Amygdala (tissue), 56 donors: Measurements from ENCODE around the gene NAP1L4.
"Not testable (repeated sequence)": the region's sequence is repeated elsewhere in the genome, so short reads cannot be mapped to it uniquely, and the experiment has no call there.

Experiments
- DNase-seq, 56 donors: peaks; one replicate each; lab custom pipeline; 2025; lab: John Stamatoyannopoulos, UW

Gene NAP1L4

DNA sequence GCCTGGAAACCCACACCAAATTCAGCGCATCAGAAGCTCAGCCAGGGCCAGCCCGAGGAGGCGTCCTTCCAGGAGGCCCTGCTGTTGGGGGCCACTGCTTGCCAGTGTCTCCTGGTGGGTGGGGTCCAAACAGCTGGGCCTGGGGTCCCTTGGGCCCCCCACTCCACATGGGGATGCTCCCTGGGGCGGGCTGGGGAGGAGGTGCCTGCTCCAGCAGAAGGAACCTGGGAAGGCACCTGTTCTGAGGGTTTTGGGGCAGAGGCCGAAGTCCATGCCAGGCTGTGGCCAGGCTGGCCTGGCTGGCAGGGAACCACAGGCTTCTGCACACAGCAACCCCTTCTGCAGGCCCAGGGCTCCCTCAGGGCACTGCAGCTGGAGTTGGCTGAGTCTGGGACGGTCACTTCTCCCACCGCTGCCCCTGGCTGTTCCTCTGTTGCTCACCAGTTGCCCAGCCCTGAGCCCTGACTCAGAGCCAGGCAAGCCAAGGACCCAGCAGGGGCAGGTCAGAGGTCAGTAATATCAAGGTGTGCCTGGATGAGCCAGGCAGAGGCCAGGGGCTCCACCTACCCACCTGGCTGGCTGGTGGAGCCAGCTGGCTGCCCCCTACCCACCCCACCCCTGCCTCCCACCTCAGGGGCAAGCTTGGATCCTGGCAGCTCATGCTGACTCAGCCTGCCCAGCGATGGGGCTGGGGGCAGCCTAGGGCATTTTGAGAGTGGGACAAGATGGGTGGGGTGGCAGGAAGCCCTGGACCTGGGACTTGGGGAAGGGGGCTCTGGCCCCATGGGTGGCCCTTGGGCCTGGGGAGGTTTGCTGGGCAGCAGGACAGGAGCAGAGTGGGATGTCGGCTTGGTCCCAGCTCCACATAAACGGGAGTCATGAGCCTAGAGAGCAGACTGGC, 51.0 kb downstream of the NAP1L4 start:
- no peak for DNase-seq

DNA sequence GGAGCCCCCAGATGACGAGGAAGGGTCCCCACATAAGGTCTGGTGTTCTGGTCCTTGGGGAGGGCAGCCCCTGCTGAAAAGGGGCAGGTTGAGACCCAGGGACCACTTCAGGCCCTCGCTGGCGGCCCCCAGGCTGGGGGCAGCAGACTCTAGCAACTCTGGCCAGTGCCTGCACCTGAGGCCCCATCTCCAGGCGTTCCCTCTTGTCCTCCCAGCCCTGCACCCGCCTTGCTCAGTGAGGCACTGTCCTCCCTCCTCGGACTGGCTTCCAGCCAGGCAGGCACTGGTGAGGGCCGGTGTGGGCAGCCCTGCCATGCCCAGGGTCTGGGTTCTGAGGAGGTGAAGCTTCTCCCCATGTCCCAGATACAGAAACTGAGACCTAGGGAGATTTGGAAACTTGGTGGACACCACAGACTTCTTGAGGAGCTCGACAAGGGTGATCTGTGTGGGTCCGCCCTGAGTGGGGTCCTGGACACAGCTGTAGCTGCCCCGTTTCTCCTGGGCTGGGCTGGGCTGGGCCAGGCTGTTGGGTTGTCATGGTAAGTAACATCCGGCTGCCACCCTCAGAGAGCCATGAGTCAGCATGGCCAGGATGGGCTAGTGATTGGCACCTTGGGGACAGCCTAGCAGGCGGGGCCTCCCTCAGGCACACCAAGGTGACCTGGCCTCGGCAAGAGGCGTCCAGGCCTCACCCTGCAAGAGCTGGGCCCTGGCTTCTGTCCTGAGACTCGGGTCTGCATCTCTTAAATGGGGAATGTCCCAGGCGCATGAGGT, 51.8 kb downstream of the NAP1L4 start:
- DNase-seq: no peak

DNA sequence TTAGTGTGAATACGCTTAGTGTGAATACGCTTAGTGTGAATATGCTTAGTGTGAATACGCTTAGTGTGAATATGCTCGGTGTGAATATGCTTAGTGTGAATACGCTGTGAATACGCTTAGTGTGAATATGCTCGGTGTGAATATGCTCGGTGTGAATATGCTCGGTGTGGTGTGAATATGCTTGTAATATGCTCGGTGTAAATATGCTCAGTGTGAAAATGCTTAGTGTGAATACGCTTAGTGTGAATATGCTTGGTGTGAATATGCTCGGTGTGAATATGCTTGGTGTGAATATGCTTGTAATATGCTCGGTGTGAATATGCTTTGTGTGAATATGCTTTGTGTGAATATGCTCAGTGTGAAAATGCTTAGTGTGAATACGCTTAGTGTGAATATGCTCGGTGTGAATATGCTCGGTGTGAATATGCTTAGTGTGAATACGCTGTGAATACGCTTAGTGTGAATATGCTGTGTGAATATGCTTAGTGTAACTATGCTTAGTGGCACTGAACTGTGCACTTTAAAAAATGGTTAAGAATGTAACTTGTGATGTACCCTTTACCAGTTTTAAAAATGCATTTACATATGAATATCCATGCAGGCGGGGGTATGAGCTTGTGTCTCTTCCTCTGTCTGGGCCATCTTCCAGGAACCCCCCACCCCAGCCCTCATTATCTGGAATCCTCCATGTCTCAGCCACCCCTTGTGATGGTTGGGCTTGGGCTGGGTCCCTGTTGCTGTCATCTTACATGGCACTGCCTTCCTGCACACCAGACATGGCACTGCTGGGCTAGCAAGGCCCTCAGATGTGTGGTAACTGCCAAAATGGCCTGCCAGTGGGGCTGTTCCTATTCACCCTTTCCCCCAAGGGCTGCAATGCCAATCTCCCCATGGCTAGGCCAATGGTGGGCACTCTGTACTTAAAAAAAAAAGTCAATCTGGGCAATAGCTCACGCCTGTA, 53.4 kb downstream of the NAP1L4 start:
- not testable (repeated sequence) for DNase-seq

DNA sequence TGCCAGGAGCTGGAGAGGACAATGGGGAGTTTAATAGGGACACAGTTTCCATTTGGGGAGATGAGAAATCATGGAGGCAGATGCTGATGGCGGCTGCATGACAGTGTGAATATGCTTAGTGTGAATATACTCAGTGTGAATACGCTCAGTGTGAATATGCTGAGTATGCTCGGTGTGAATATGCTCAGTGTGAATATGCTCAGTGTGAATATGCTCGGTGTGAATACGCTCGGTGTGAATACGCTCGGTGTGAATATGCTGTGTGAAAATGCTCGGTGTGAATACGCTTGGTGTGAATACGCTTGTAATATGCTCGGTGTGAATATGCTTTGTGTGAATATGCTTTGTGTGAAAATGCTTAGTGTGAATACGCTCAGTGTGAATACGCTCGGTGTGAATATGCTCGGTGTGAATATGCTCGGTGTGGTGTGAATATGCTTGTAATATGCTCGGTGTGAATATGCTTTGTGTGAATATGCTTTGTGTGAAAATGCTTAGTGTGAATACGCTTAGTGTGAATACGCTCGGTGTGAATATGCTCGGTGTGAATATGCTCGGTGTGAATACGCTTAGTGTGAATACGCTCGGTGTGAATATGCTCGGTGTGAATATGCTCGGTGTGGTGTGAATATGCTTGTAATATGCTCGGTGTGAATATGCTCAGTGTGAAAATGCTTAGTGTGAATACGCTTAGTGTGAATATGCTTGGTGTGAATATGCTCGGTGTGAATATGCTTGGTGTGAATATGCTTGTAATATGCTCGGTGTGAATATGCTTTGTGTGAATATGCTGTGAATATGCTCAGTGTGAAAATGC, 54.3 kb downstream of the NAP1L4 start:
- DNase-seq: not testable (repeated sequence)

DNA sequence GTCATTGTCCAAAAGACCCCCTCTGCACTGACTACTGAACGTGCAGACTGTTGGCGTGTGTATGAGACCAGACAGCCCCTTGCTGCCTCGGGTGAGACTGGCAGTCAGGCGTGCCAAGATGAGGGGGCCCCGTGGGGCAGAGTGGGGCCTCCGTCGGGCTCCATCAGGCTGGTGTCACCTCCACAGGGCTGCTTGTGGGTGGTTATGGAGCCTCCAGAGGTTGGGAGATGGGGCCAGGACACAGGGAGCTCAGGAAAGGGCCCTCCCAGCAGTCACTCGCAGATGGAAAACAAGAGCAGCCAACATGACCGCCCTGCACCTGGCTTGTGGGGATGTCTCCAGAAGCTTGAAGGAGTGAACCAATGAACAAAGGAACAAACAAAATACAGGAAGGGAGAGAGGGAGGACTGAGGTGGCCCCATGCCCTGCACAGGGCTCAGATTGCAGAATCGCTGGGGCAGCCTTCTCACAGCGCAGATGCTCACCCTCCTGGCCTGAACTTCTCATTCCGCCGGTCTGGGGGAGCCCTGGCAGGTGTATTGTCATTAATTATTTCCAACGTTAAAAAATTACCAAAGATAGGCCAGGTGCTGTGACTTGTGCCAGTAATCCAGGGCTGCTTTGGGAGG, 57.4 kb downstream of the NAP1L4 start:
- DNase-seq: no peak

DNA sequence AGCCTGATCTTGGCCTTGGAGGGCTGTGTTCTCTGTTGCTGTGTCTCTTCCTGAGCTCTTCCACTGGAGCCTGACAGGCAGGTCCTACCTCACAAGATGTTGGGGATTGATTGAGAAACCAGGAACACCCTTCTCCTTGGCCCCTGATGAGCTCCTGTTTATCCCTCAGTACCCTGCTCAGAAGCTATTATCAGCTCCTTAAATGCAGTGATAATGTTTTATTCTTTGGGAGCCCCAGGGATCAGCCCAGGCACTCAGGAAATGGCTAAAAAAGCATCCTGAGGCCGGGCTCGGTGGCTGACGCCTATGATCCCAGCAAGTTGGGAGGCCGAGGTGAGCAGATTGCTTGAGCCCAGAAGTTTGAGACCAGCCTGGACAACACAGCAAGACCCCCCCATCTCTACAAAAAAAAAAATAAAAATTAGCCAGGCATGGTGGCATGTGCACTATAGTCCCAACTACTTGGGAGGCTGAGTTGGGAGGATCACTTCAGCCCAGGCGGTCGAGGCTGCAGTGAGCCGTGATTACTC, 58.0 kb downstream of the NAP1L4 start:
- DNase-seq: no peak

DNA sequence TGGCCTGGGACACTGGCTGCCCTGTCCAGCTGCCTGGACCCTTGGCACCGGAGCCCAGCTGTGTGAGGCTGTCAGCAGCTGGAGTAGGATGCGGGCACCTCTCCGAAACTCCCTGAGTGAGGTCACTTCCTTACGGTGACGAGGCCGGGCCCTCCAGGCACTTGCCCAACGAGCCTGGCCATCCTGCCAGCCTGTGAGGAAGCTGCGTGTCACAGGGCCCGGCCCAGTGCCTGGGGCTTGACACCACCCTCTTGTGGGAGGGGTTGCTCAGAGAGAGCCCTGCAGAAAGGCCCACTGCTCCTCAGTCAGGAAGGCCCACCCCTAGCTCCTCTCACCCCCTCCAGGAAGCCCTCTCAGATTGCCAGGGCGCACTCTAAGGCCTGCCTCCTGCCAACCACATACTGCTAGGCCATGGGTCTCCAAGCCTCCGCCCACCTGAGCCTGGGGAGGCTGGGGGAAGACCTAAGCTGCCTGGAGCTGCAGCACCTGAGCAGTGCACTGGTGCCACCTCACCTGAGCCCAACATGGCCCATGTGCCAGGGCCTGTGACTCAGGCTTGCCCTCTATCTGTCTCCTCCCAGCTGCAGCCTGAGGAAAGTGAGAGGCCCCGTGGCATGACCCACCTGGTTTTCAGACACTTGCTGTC, 58.6 kb downstream of the NAP1L4 start:
- DNase-seq: peak in 5 of 56 donors; percentile 18 to 42 (median 28)

DNA sequence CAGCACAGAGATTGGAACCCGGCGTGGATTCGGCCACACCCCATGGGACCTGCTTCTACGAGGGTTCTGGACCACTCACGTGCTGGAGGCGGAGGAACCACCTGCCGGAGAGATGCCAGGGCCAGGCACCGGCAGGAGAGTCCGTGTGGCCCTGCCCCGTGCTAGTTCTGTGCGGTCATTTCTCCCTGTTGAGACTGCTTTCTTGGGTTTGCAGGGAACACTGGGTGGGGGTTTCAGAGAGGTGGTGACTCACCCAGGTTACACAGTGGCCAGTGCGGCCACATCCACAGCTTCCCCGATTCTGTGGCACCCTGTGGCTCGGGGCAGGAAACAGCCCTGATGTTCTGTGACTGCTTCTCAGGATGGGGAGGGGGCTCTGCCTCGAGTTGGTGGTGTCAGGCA, 59.3 kb downstream of the NAP1L4 start:
- no peak for DNase-seq

DNA sequence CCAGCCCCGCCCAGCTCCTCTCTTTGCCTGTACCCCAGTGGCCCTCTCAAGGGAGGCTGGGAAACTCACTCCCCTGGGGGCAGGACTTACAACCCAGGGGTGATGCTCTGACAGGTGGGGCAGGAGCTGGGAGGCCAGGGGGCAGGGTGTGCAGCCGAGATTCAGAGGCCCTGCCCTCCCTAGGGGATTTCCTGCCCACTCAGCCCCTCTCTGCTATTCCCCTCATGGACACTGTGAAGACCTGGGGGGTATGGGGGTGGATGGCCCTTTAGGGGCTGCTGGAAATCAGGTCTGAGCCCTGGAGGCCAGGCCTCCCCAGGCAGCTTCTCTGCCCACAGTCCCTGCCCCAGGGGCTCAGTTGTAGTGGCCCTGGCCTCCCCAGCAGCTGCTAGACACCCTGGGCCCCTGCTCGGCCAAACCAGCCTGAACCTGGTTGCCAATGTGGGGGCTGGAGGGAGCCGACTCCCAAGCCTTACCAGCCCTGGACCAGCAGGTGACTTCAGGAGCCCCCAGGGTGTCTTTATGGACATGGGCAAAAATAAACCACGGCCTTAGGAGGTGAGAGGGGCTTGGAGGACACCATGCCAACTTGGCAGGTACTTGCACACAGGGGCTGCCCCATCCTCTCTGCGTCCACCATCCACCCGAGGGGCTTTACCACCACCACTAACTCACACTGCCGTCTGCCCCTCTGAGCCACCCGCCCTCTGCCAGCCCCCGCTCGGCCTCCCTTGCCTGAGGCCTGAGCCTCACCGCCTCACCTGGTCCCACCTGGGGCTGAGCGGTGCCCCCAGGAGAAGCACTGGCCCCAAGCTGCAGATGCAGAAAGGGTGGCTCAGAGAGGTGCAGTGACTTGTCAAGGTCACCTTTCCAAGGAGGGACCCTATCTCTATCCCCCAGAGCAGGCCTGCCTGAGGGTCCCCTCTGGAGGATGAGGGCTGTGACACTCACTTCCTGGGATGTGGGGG, 60.1 kb downstream of the NAP1L4 start:
- no peak for DNase-seq

DNA sequence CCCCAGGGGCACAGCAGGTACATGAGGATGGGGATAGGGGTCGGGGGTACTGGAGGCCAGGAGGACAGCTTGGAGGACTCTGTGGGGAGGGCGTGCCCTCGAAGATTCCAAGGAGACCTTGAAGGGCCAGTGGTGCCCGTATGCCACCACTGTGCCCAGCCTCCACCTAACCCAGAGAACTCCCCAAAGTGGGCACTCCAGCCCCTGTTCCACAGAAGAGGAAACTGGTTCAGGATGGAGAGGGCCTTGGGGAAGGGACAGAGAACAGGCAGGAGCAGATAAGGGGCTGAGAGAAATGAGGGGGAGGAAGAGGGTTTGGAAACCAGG, 60.7 kb downstream of the NAP1L4 start:
- DNase-seq: no peak

DNA sequence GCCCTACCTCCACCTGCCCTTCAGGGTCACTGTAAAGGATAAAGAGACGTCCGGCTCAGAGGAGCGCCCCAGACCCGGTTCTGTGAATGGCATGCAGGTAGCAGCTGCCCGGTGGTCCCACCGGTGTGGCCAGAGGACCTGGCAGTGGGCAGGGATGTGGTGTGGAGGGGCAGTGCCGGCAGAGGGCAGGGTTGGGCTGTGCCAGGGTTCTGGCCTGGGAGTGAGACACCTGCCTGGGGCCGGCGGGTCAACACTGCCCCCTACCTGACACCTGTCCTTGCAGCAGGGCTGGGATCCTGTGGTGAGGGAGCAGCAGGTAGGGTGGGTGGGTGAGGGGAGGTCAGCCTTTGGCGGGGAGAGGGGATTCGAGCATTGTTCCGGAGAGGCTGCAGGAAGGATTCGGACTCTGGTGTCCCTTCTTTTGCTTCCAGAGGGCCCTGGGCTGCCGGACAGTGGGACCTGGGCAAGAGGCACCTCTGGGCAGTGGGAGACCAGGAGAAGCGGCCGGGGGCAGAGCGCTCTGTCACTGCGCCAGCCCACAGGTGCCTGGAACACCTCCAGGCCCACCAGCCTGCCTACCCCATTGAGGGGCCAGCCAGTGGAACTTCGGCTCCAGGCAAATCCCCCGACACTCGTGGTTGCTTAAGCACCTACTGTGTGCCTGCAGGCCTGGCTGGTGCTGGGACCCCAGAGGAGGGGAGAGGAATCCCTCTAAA, 61.3 kb downstream of the NAP1L4 start:
- peak in 1 of 56 donors; percentile 2 for DNase-seq

DNA sequence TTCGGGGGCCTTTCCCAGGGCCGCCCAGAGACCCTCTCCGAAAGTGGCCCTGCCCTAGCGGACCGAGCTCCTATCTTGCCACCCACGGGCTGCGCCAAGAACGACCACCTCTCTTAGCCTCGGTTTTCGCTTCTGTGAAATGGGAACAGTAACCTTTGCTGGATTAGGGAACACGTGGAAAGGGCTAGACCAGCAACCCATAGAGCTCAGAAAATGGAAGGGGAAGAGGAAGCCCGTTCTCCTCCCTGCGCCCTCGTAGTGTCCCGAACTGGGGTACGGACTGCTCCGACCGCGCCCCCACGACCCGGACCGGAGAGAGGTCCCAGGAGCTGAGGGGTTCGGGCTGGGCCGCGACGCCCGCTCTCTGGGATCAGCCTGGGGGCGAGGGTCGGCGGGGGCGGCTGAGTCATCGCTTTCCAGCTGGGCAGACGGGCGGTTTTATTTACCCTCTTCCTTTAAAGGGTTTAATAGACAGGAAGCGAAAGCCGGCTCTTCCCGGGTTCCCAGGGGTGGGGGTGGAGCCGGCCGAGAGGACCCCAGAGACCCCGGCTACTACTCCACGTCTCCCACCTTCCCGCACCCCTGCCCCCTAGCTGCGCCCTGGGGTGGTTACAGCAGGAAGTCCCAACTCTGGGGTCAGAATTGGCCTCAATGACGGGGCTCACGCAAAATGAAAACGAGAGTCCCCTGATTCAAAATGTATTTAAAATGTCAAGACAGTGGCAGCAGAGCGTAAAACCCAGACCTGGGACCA, 62.0 kb downstream of the NAP1L4 start:
- no peak for DNase-seq

DNA sequence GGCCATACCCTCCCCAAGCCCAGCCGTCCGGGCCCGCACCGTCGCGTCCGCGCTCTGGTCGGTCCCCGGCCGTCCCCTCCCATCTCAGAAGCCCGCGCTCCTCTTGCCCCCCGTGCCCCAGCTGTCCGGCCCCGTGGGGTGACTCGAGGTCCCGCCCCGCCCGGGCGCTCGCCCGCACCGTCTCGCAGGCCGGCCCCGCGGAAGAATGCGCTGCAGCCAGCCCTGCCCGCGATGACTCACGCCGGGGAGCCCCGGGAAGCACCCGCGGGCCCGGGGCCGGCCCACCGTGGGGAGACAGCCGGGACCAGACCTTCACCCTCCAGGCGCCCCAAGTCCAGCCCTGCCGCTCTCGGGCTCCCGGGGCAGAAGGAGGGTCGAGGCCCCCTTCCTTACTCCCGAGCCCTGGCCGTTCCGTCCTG, 62.6 kb downstream of the NAP1L4 start:
- DNase-seq: no peak

DNA sequence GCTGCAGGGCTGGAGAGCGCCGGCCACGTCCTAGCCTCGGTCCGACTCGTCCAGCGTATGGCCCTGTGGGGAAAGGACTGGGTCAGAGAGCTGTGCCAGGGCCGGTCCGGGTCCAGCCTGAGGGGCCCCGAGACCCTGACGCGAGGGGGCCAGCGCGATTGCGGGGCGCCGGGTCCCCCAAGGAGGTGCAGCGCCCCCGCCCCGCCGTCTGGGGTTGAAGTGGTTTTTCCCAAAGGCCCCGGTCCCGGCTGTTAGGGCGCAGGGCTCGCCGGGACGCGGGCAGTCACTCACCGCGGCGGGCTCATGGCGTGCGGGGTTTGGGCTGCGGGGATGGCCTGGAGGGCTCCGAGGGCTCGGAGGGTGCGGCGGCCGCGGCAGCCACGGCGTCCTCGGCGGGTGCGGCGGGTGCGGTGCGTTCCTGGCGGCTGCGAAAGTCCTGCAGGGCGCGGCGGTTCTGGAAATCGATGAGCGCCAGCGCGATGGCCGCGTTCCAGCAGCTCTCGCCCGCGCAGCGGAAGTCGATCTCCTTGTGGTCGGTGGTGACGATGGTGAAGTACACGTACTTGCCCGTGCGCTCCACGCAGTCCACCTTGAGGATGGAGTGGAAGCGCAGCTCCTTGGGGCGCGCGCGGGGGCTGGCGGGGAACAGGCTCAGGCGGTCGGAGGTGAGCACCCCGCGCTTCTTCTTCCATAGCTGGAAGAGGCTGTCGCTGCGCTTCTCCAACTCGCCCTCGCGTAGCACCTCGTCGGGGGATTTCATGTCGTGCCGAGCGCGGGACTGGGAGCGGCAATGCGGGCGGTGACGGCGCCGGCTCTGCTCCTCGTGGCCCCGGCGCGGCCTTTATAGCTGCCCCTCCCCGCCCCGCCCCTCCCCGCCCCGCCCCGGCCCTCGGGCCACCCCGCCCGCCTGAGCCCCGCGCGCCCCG, 63.3 kb downstream of the NAP1L4 start, which contains the start of gene PHLDA2:
PHLDA2 (minus strand) TSS at position 816 of the 926 bp plus-strand sequence; CDS start at position 760, 56 bp downstream.
- DNase-seq: peak in 1 of 56 donors; percentile 30
